ENCODE data around the gene ZC3H13.

- TF ChIP-seq CTCF (IDR thresholded peaks at IDR 0.05) (no peak), POLR2A (IDR thresholded peaks at IDR 0.05) (no peak)
These were observed 841 bp upstream of the ZC3H13 start for GRCh38 chr13:46053162-46054012.
